Keratinocyte (primary cell): ENCODE measurements around the gene MEGF8. TPM values are rescaled to one million over a fixed set of nuclear protein-coding genes. Genes with fewer than 3 reads are reported as not detected.

ENCODE experiments used
- DNase-seq: peaks from one replicate; pipeline ENCODE4 v3.0.0-alpha.2; 2011; ENCODE audit warnings: low read depth, missing footprints, low spot score
- FAIRE-seq: peaks from 2 replicates; lab custom pipeline; 2011; peaks lifted over from hg19 to GRCh38; lab: Jason Lieb, UNC
- H2AFZ ChIP-seq: 2 replicates; pipeline ENCODE4 v1.6.0; 2012; ENCODE audit warnings: low read length, control low read depth, inconsistent platforms; ENCODE audit not compliant: control insufficient read depth
- H3K27ac ChIP-seq: 2 replicates; pipeline ENCODE4 v1.5.1; 2011; ENCODE audit warnings: low read length; ENCODE audit not compliant: control insufficient read depth, insufficient read depth
- H3K27me3 ChIP-seq: 3 replicates; pipeline ENCODE4 v1.6.0; 2011; ENCODE audit warnings: low read length; ENCODE audit not compliant: control insufficient read depth, insufficient read depth; ENCODE audit errors: extremely low read depth
- H3K36me3 ChIP-seq, 2 experiments: 2 replicates in 1 of 2; 3 replicates in 1 of 2; pipeline ENCODE4 v1.5.1; 2011; ENCODE audit warnings: low read length in 2 of 2, mild to moderate bottlenecking in 1 of 2; ENCODE audit not compliant: control insufficient read depth in 2 of 2, insufficient read depth in 2 of 2; ENCODE audit errors: extremely low read depth in 1 of 2
- H3K4me1 ChIP-seq: 3 replicates; pipeline ENCODE4 v1.5.1; 2011; ENCODE audit warnings: low read length; ENCODE audit not compliant: control insufficient read depth, insufficient read depth; ENCODE audit errors: extremely low read depth
- H3K4me2 ChIP-seq: 3 replicates; pipeline ENCODE4 v1.6.0; 2011; ENCODE audit warnings: low read depth, low read length; ENCODE audit not compliant: control insufficient read depth, insufficient read depth; ENCODE audit errors: extremely low read depth
- H3K4me3 ChIP-seq, 3 experiments: fragments of 200-600 bp in 1 of 3; sonication (generic) in 1 of 3; 2 replicates in 2 of 3; 3 replicates in 1 of 3; pipeline ENCODE4 v1.5.1; 2011 to 2016; ENCODE audit warnings: low read length in 3 of 3, mild to moderate bottlenecking in 3 of 3, control low read depth in 2 of 3, inconsistent platforms in 1 of 3, low read depth in 1 of 3, mixed read lengths in 1 of 3, mixed run types in 1 of 3, moderate library complexity in 1 of 3; ENCODE audit not compliant: control insufficient read depth in 2 of 3, insufficient read depth in 2 of 3; ENCODE audit errors: extremely low read depth in 1 of 3
- H3K79me2 ChIP-seq: 2 replicates; pipeline ENCODE4 v1.6.0; 2012; ENCODE audit warnings: low read length; ENCODE audit not compliant: control insufficient read depth, insufficient read depth
- H3K9ac ChIP-seq: 3 replicates; pipeline ENCODE4 v1.6.0; 2011; ENCODE audit warnings: low read length; ENCODE audit not compliant: control insufficient read depth, insufficient read depth; ENCODE audit errors: extremely low read depth
- H3K9me1 ChIP-seq: 3 replicates; pipeline ENCODE4 v1.6.0; 2011; ENCODE audit warnings: low read length; ENCODE audit not compliant: control insufficient read depth, insufficient read depth; ENCODE audit errors: extremely low read depth
- H3K9me3 ChIP-seq: 2 replicates; pipeline ENCODE4 v1.5.1; 2012; ENCODE audit warnings: low read depth, low read length; ENCODE audit not compliant: control insufficient read depth
- H4K20me1 ChIP-seq: 3 replicates; pipeline ENCODE4 v1.6.0; 2011; ENCODE audit warnings: low read length; ENCODE audit not compliant: control insufficient read depth, insufficient read depth; ENCODE audit errors: extremely low read depth
- CTCF ChIP-seq, 3 experiments: IDR thresholded peaks in 1 of 3; conservative IDR thresholded peaks in 1 of 3; optimal IDR thresholded peaks in 1 of 3; 2 replicates in 2 of 3; 3 replicates in 1 of 3; pipeline versions ENCODE3 to v1.5.1; 2011; ENCODE audit warnings: low read length in 3 of 3, mild to moderate bottlenecking in 3 of 3, moderate library complexity in 2 of 3, control low read depth in 1 of 3, inconsistent platforms in 1 of 3; ENCODE audit not compliant: insufficient read depth in 2 of 3; ENCODE audit errors: extremely low read depth in 1 of 3
- EZH2 ChIP-seq: IDR thresholded peaks from one replicate; pipeline ENCODE4 v1.6.1; 2012; ENCODE audit warnings: inconsistent platforms, mild to moderate bottlenecking, low read length, moderate library complexity
- dilution Hi-C: fragments of 300-500 bp; cut with MboI; formaldehyde crosslinking; loops from one replicate; pipeline ENCODE4 v1.7.0; 2020; ENCODE audit warnings: low sequenced_read_pairs; ENCODE audit not compliant: extremely low pct_ligation_motif_present
- polyA plus RNA-seq, 5 experiments: library from polyadenylated mRNA; depleted of rRNA in 3 of 5; stranded (reverse) in 3 of 5; stranded (forward) in 1 of 5; unstranded in 1 of 5; fragments of >200 nt; gene quantifications; 1 replicate in 1 of 5; 2 replicates in 3 of 5; 3 replicates in 1 of 5; pipeline versions ENCODE4 v1.2.1 to v1.2.3, GENCODE V29; 2011 to 2012; ENCODE audit warnings: missing spikeins in 2 of 5, low read depth in 1 of 5, low replicate concordance in 1 of 5

Gene MEGF8
- polyA plus RNA-seq, 1 donor (not counting 4 experiments of a cell fraction or from before 2014, with no cell fraction given) = 4.1 TPM

DNA sequence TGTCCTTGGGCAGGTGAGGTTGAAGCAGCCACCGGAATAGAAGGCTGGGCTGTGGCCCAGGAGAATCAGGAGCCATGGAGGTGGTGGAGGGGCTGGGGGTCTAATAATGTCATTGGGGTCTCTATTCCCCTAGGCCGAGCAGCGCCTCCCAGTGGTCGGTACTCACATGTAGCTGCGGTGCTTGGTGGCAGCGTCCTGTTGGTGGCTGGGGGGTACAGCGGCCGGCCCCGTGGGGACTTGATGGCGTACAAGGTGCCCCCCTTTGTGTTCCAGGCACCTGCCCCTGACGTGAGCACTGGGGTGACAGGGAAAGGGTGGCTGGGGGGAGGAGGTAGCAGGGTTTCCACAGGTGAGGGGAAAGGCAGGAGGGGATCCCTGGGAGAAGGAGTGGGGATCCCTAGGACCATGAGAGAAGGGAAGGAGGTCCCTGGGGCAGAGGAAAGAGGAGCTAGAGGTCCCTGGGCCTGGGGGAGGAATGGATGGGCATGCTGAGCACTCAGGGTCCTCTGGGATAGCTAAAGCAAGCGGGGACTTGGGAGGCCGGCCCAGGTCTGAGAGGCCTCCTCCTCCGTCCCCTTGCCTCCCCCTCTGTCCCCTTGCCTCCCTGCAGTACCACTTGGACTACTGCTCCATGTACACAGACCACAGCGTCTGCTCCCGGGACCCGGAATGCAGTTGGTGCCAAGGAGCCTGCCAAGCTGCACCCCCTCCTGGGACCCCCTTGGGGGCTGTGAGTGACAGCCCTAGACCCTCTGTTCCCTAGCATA, 18.1 kb downstream of the MEGF8 start:
- no peaks in the 10 kb centered on the region for H3K4me1 ChIP-seq
- no peaks in the 10 kb centered on the region for H3K9me1 ChIP-seq
- dilution Hi-C loops = no loop called here

GRCh38 chr19:42344336-42344893, 19.0 kb downstream of the MEGF8 start:
- Histone ChIP-seq H3K36me3 (peaks cover 0 to 5% of the 10 kb centered on the region in 2 experiments), H3K4me3 (no peak overlapping the region), H3K9ac (no peak overlapping the region), H3K27me3 (no peaks in the 10 kb centered on the region), H3K4me1 (no peaks in the 10 kb centered on the region), H3K27ac (no peak overlapping the region), H4K20me1 (no peaks in the 10 kb centered on the region), H3K79me2 (no peaks in the 10 kb centered on the region), H3K9me1 (no peaks in the 10 kb centered on the region), H3K4me2 (no peak overlapping the region), H3K9me3 (no peaks in the 10 kb centered on the region), H2AFZ (no peak overlapping the region)
- no peak for TF ChIP-seq EZH2
- no peak for TF ChIP-seq CTCF (optimal IDR thresholded peaks at IDR 0.05 in 1 of 3, IDR thresholded peaks at IDR 0.05 in 1 of 3, conservative IDR thresholded peaks at IDR 0.05 in 1 of 3; ENCODE audit: extremely low read depth in 1 of 3, insufficient read depth in 2 of 3, low read length in 3 of 3)
- FAIRE-seq (no peak), DNase-seq (no peak)
- dilution Hi-C loops = no loop called here

More for the DNA sequence above, 18.1 kb downstream of the MEGF8 start:
- no peak for TF ChIP-seq EZH2
- TF ChIP-seq CTCF (optimal IDR thresholded peaks at IDR 0.05 in 1 of 3, IDR thresholded peaks at IDR 0.05 in 1 of 3, conservative IDR thresholded peaks at IDR 0.05 in 1 of 3; ENCODE audit: extremely low read depth in 1 of 3, insufficient read depth in 2 of 3, low read length in 3 of 3) = peak in 1 of 3 experiments; percentile 27
- H3K4me3 ChIP-seq = no peak overlapping the region
- no peaks in the 10 kb centered on the region for H3K79me2 ChIP-seq
- no peaks in the 10 kb centered on the region for H3K9me3 ChIP-seq
- H4K20me1 ChIP-seq = no peaks in the 10 kb centered on the region
- no peaks in the 10 kb centered on the region for H3K27me3 ChIP-seq
- H3K9ac ChIP-seq = no peak overlapping the region
- no peak for FAIRE-seq
- no peak for DNase-seq
- no peak overlapping the region for H3K4me2 ChIP-seq
- H3K27ac ChIP-seq = no peak overlapping the region
- H2AFZ ChIP-seq = no peak overlapping the region
- peaks cover 0 to 5% of the 10 kb centered on the region in 2 experiments for H3K36me3 ChIP-seq
